Suprapubic skin (tissue), 4 donors: Measurements from ENCODE around the gene CRYGS.

Experiments used
- CTCF ChIP-seq, 2 donors: fragments of 200-600 bp in 1 of 2; fragments of 450-650 bp in 1 of 2; sonication (generic) in 1 of 2; IDR thresholded peaks; one replicate each; pipeline ENCODE4 v1.5.1; 2016 to 2019; ENCODE audit warnings: antibody characterized with exemption in 2 of 2, mild to moderate bottlenecking in 1 of 2, moderate library complexity in 1 of 2
- EP300 ChIP-seq: sonication (generic); formaldehyde crosslinking; IDR thresholded peaks from one replicate; pipeline ENCODE4 v1.6.1; 2017; ENCODE audit warnings: antibody characterized with exemption
- POLR2A ChIP-seq, 2 donors: fragments of 450-650 bp; IDR thresholded peaks; one replicate each; pipeline ENCODE4 v1.6.1; 2017; ENCODE audit warnings: antibody characterized with exemption in 2 of 2, mild to moderate bottlenecking in 2 of 2, moderate library complexity in 2 of 2
- POLR2AphosphoS5 ChIP-seq, 3 donors: sonication (generic); formaldehyde crosslinking; IDR thresholded peaks; one replicate each; pipeline ENCODE4 v1.6.1; 2017; ENCODE audit warnings: antibody characterized with exemption in 3 of 3

- TF ChIP-seq POLR2AphosphoS5 (IDR thresholded peaks at IDR 0.05) (no peak), POLR2A (IDR thresholded peaks at IDR 0.05) (no peak), CTCF (IDR thresholded peaks at IDR 0.05) (no peak), EP300 (no peak)
Measured at GRCh38 chr3:186577521-186577920, 33.3 kb upstream of the CRYGS start.
